Left ventricle myocardium superior (tissue), 1 donor: ENCODE results near the gene NUP93. TPM values are rescaled to one million over a fixed set of nuclear protein-coding genes. Genes with fewer than 3 reads are reported as not detected.

ENCODE experiments used
- ATAC-seq: fragments of 200-7000 bp; cut with Tn5 transposase; one replicate; pipeline ENCODE4 v1.9.1; 2020; ENCODE audit warnings: mild to moderate bottlenecking, moderate library complexity
- DNase-seq: peaks from one replicate; pipeline ENCODE4 v3.0.0-alpha.2; 2020
- intact Hi-C: fragments of 100-400 bp; cut with micrococcal nuclease; formaldehyde crosslinking; loops from one replicate; pipeline ENCODE4 v1.11.0; 2022
- long read RNA-seq: library from polyadenylated mRNA; unstranded; transcript quantifications from one replicate; pipeline ENCODE4 v2.0.0, GENCODE V29; 2021
- total RNA-seq: library from RNA; stranded (reverse); fragmentation: NEBNext Ultra II Directional; extraction: Animal tissue kit (Norgen Biotek cat#: 25700); gene quantifications from one replicate; pipeline ENCODE4 v1.2.1, GENCODE V29; 2021
- donor health status: DM: no; HTN: yes; CAD: no; lungs with severe emphysema.

NUP93 gene
- 26.2 TPM for total RNA-seq
- long read RNA-seq, transcript NUP93-201 (22 exons, 2,741 nt), result major isoform, 28 of 39 reads
- long read RNA-seq, partial matches to known transcripts, result 4 of 39 reads
- long read RNA-seq, other reads (novel, unspliced or antisense), result 7 of 39 reads

GRCh38 chr16:56729735-56730662, at the start of gene NUP93:
Gene NUP93, plus strand, starts transcription at chr16:56730129. Its CDS starts 18,119 bp downstream, at chr16:56748248.
- intact Hi-C loops, result no loop called here
- ATAC-seq, result peak; percentile 99
- DNase-seq, result peak; percentile 96

GRCh38 chr16:56681939-56682702, 47.8 kb upstream of the NUP93 start, which contains the start of gene MT1X:
Gene MT1X, plus strand, starts transcription at chr16:56682470. Its CDS starts 71 bp downstream, at chr16:56682541.
- ATAC-seq (peak; percentile 96), DNase-seq (peak; percentile 98)
- intact Hi-C loops, result loop anchor here (10.0 kb wide), 1 partner anchor 77 kb away; the partner anchor contains the start of gene MT2A

- intact Hi-C loops, result loop anchor here (10.0 kb wide), 1 partner anchor 78 kb away; the partner anchor contains the start of gene MT2A
Measured at GRCh38 chr16:56682703-56683397, 47.1 kb upstream of the NUP93 start.

GRCh38 chr16:56683424-56684172, 46.3 kb upstream of the NUP93 start:
- intact Hi-C loops, result loop anchor here (10.0 kb wide), 1 partner anchor 79 kb away; the partner anchor contains the start of gene MT2A
- DNase-seq (peak; percentile 45), ATAC-seq (no peak)

More at GRCh38 chr16:56682703-56683397, 47.1 kb upstream of the NUP93 start:
- ATAC-seq, result no peak
- no peak for DNase-seq

- no peak for DNase-seq
- no peak for ATAC-seq
- intact Hi-C loops, result loop anchor here (10.0 kb wide), 1 partner anchor 80 kb away; the partner anchor contains the start of gene MT2A
Measured at GRCh38 chr16:56684256-56684925, 45.5 kb upstream of the NUP93 start.

- intact Hi-C loops, result loop anchor here (10.0 kb wide), 1 partner anchor 80 kb away; the partner anchor contains the start of gene MT2A
- DNase-seq (no peak), ATAC-seq (peak; percentile 2)
Measured at GRCh38 chr16:56684926-56685590, 44.9 kb upstream of the NUP93 start.

- intact Hi-C loops, result loop anchor here (10.0 kb wide), 1 partner anchor 82 kb away; the partner anchor contains the start of gene MT2A
- ATAC-seq (no peak), DNase-seq (no peak)
Measured at GRCh38 chr16:56686758-56687157, 43.2 kb upstream of the NUP93 start.

GRCh38 chr16:56688762-56689161, 41.2 kb upstream of the NUP93 start:
- ATAC-seq, result no peak
- intact Hi-C loops, result loop anchor here (10.0 kb wide), 1 partner anchor 84 kb away; the partner anchor contains the start of gene MT2A
- no peak for DNase-seq

GRCh38 chr16:56689171-56689570, 40.8 kb upstream of the NUP93 start:
- no peak for ATAC-seq
- intact Hi-C loops, result loop anchor here (10.0 kb wide), 1 partner anchor 84 kb away; the partner anchor contains the start of gene MT2A

GRCh38 chr16:56690420-56691122, 39.4 kb upstream of the NUP93 start:
- intact Hi-C loops, result no loop called here
- no peak for ATAC-seq

More at GRCh38 chr16:56689171-56689570, 40.8 kb upstream of the NUP93 start:
- no peak for DNase-seq

GRCh38 chr16:56691885-56692284, 38.0 kb upstream of the NUP93 start:
- ATAC-seq (peak; percentile 95), DNase-seq (no peak)
- intact Hi-C loops, result no loop called here

More at GRCh38 chr16:56690420-56691122, 39.4 kb upstream of the NUP93 start:
- DNase-seq, result no peak

GRCh38 chr16:56695246-56695645, 34.7 kb upstream of the NUP93 start:
- no peak for DNase-seq
- intact Hi-C loops, result no loop called here
- no peak for ATAC-seq

- DNase-seq, result no peak
- intact Hi-C loops, result no loop called here
- ATAC-seq, result no peak
Measured at GRCh38 chr16:56697456-56698155, 32.3 kb upstream of the NUP93 start.

- ATAC-seq (no peak), DNase-seq (no peak)
- intact Hi-C loops, result loop anchor here (10.0 kb wide), 1 partner anchor 185 kb away; no protein-coding TSS in a partner anchor
Measured at GRCh38 chr16:56700195-56700594, 29.7 kb upstream of the NUP93 start.

- DNase-seq (no peak), ATAC-seq (no peak)
- intact Hi-C loops, result loop anchor here (10.0 kb wide), 1 partner anchor 186 kb away; no protein-coding TSS in a partner anchor
Measured at GRCh38 chr16:56700631-56701030, 29.3 kb upstream of the NUP93 start.
